Memory B cell (primary cell): ENCODE results near the gene XAB2.
A peak's percentile ranks its signal among the peaks of the same experiment; 100 is the strongest.

ENCODE experiments used
- ATAC-seq: fragments of 150-1000 bp; cut with Tn5 transposase; 2 replicates; pipeline ENCODE4 v1.10.0; 2021; ENCODE audit warnings: low read depth, mild to moderate bottlenecking, moderate library complexity
- DNase-seq, 2 donors: peaks; one replicate each; pipeline ENCODE4 v3.0.0; 2022; ENCODE audit warnings: low spot score in 2 of 2
- H3K27ac Mint-ChIP-seq: one replicate; pipeline ENCODE4 v1.8.0; 2022; ENCODE audit warnings: mild to moderate bottlenecking, moderate library complexity, mixed read lengths
- H3K27me3 Mint-ChIP-seq: one replicate; pipeline ENCODE4 v1.8.0; 2022; ENCODE audit warnings: mixed read lengths
- H3K36me3 Mint-ChIP-seq: one replicate; pipeline ENCODE4 v1.8.0; 2022; ENCODE audit warnings: mild to moderate bottlenecking, mixed read lengths
- H3K4me1 Mint-ChIP-seq: one replicate; pipeline ENCODE4 v1.8.0; 2022; ENCODE audit warnings: mixed read lengths
- H3K4me3 Mint-ChIP-seq: one replicate; pipeline ENCODE4 v1.8.0; 2022; ENCODE audit warnings: mild to moderate bottlenecking, moderate library complexity, mixed read lengths
- H3K9me3 Mint-ChIP-seq: one replicate; pipeline ENCODE4 v1.8.0; 2022; ENCODE audit warnings: mixed read lengths

The XAB2 gene

DNA sequence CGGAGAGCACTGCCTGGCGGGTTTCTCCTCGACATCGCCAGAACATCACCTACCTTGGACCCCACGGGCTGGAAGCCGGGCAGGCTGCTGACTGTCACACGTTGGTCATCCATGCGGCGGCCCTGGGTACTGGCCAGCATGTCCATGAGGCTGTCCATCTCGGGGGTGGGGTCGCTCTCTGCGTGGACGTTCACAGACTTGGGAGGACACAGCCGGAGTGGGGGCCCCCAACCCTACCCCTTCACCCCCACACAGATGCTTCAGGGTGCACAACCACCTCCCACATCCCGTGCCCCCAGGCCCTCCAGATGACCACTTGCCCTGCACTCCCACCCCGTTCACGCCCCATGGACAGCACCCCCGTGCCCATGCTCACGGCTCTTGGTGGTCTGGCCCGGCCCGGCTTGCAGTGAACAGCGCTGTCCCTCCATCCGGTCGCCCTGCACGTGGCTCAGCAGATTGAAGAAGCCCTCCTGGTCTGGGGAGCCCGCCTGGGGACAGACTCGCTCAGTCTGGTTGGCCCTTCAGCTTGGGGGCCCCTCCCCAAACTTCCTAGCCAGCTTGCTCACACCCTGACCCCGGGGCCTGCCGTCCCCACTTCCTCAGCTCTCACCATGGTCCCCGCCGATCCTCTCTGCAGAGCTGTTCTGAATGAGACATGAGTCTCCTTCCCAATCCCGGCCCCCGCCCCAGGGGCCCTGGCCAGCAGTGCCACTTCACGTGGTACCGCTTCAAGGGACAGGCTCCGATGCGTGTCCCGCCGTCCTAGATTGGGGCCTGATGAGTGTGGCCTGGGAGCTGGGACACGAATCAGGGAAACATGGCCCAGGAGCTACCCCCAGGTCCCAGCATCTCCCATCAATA is 3.2 kb upstream of the XAB2 start:
- H3K9me3 Mint-ChIP-seq, result no peaks in the 10 kb centered on the region
- peaks cover 12% of the 10 kb centered on the region for H3K36me3 Mint-ChIP-seq
- DNase-seq, result no peak
- H3K4me1 Mint-ChIP-seq, result peaks cover 30% of the 10 kb centered on the region
- no peak overlapping the region for H3K27ac Mint-ChIP-seq
- no peaks in the 10 kb centered on the region for H3K27me3 Mint-ChIP-seq
- no peak for ATAC-seq
- H3K4me3 Mint-ChIP-seq, result no peak overlapping the region

DNA sequence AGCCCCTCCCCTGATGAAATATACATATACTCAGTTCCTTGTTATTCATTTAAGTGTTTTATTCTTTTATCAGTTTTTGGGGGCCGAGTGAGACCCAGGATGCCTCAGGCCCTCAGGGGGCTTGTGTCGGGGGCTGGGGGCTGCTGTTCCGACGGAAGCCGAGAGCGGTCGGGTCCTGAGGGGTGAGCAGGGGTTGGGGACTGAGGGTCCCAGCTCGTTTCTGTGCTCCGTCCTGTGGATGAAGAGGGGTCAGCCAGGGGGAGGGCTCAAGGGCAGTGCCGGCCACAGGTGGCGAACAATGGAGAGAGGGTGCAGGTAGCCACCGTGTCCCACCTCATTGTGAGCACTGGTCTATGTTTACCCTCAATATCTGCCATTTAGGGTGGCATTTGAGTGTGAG is 2.2 kb upstream of the XAB2 start:
- Mint-ChIP-seq H3K27ac (no peak overlapping the region), H3K4me1 (peaks cover 31% of the 10 kb centered on the region)

DNA sequence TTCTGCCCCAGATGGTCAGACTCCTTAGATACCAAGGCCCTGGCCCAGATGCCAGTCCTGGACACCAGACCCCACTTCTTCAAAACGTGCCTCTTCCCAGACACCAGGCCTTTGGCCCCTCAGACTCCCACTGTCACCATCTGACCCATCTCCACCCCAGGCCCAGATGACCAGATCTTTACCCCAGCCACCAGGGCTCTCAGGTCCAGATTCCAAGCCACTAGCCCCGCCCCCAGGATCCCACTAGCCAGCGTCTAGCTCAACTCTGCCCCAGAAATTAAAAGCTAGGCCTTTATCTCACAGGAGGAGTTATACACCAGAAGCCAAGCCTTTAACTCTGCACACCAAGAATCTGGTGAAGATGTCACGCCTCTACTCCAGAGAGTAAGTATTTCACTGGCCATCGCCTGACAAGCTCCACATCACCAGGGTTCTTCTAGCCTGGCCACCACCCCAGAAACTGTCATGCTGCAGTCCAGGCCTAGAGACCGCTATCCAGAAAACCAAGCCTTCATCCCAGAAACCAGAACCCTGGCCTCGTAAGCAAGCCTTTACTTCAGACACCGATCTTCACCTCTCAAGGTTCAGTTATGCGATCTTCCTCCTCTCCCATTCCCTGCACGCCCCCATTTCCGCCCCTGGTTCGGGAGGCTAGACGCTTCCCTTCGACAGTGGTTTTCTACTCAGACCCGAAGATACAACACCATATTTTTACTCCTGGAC is 595 bp downstream of the XAB2 start:
- DNase-seq, result no peak
- no peak for ATAC-seq
- no peaks in the 10 kb centered on the region for H3K9me3 Mint-ChIP-seq
- peaks cover 19% of the 10 kb centered on the region for H3K36me3 Mint-ChIP-seq
- H3K4me1 Mint-ChIP-seq, result peaks cover 25% of the 10 kb centered on the region
- no peaks in the 10 kb centered on the region for H3K27me3 Mint-ChIP-seq
- H3K27ac Mint-ChIP-seq, result peak overlapping the region; percentile 98
- peak overlapping the region; percentile 96 for H3K4me3 Mint-ChIP-seq

More for the DNA sequence above, 2.2 kb upstream of the XAB2 start:
- no peak for ATAC-seq
- Mint-ChIP-seq H3K36me3 (peaks cover 15% of the 10 kb centered on the region), H3K27me3 (no peaks in the 10 kb centered on the region), H3K9me3 (no peaks in the 10 kb centered on the region), H3K4me3 (no peak overlapping the region)
- DNase-seq, result no peak

DNA sequence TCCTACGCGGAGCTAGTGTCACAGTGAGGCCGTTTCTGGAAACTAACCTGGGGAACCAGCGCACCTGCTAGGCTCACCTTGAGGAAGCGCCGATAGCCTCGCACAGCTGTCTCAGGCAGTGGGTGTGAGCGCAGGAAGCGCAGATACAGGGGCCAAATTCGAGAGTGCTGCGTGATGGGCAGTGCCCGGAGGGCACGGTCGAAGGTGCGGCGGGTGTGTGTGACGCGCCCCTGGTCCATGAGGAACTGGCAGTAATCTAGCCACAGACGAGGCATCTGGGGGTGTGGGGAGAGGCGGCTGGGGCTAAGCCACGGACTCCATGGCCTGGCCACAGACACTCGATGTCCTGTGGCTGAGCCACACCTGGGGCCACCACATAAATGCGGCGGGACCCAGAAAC is 2.2 kb downstream of the XAB2 start:
- Mint-ChIP-seq H3K9me3 (no peaks in the 10 kb centered on the region), H3K4me1 (peaks cover 27% of the 10 kb centered on the region), H3K27ac (peak overlapping the region; percentile 6), H3K36me3 (peaks cover 21% of the 10 kb centered on the region), H3K27me3 (no peaks in the 10 kb centered on the region), H3K4me3 (no peak overlapping the region)
- ATAC-seq, result no peak
- no peak for DNase-seq

- Mint-ChIP-seq H3K4me1 (peaks cover 27% of the 10 kb centered on the region), H3K27me3 (no peaks in the 10 kb centered on the region), H3K36me3 (peaks cover 23% of the 10 kb centered on the region), H3K4me3 (no peak overlapping the region), H3K27ac (no peak overlapping the region), H3K9me3 (no peaks in the 10 kb centered on the region)
- ATAC-seq (no peak), DNase-seq (no peak)
These were observed 3.5 kb downstream of the XAB2 start for GRCh38 chr19:7625763-7626372.

- peaks cover 25% of the 10 kb centered on the region for H3K36me3 Mint-ChIP-seq
- ATAC-seq, result no peak
- no peaks in the 10 kb centered on the region for H3K27me3 Mint-ChIP-seq
- no peak overlapping the region for H3K4me3 Mint-ChIP-seq
- no peak overlapping the region for H3K27ac Mint-ChIP-seq
- no peaks in the 10 kb centered on the region for H3K9me3 Mint-ChIP-seq
- H3K4me1 Mint-ChIP-seq, result peaks cover 24% of the 10 kb centered on the region
- DNase-seq, result no peak
These were observed 4.5 kb downstream of the XAB2 start for GRCh38 chr19:7624810-7625209.

DNA sequence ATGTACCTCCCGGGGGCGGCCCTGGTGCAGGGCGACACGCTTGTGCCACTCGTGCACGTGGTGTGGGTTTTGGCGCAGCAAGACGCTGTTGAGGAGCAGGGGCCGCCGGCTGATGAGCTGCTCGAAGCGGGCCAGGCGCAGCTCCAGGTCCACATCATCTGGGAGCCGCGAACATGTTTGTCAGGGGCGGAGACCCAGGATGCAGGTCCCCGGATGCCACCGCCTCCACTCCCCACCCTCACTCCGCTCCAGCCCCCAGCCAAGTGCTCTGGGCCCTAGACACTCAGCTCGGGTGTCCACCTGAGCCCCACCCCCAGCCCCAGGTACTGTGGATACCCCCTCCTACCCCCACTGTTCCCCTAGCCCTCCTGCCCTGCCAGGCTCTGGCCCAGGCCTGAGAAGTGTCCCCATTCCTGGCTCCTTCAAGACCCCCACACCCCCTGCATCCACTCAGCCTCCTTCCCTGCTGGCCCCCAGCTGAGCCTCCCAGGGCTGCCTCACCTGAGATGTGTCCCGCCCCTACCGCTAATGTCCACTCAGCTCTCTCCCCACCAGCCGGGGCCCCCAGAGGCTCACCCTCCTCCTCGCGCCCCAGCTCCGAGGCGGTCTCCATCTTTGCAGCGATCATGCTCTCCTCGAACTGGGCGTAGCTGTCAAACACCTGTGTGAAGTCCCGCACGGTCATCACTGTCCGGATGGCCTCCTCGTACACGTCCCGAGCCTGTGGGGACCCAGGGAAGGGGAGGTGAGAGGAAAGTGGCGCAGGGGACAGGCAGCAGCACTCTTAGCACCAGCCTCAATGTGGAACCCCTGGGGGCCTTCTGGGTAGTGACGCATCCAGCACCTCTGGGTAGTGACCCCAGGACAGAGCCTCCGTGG is 5.4 kb downstream of the XAB2 start:
- H3K27me3 Mint-ChIP-seq, result no peaks in the 10 kb centered on the region
- ATAC-seq (no peak), DNase-seq (no peak)
- H3K9me3 Mint-ChIP-seq, result no peaks in the 10 kb centered on the region
- H3K27ac Mint-ChIP-seq, result no peak overlapping the region
- no peak overlapping the region for H3K4me3 Mint-ChIP-seq
- peaks cover 24% of the 10 kb centered on the region for H3K36me3 Mint-ChIP-seq
- peaks cover 17% of the 10 kb centered on the region for H3K4me1 Mint-ChIP-seq

DNA sequence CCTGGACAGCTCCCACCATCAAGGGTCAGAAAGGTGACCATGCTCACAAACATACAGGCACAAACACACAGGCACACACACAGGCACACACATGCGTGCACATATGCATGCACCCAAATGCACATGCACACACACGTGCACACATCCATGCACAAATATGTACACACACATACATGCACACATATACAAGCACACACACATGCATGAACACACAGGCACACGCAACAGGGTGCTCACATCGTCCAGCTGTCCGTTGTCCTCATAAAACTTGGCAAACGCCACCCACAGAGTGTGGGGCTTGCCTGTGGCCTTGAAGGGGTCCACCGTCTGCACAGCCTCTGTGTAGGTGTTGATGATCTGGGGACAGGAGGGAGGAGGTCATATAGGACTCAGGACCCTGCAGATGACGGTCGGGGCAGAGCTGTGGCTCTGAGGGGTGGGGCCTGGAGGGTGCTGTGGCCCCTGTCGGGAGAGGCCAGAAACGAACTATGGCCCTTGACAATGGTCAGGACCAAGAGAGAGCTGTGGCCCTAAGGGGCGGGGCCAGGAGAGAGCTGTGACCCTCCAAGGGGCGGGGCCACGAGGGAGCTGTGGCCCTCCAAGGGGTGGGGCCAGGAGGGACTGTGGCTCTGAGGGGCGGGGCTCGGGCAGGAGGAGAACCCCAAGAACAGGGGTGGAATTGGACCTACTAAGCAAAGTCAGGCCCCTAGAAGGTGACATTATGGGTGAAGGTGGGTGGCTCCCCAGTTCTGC is 6.2 kb downstream of the XAB2 start:
- no peak overlapping the region for H3K4me3 Mint-ChIP-seq
- ATAC-seq, result peak; percentile 32
- H3K9me3 Mint-ChIP-seq, result no peaks in the 10 kb centered on the region
- H3K36me3 Mint-ChIP-seq, result peaks cover 33% of the 10 kb centered on the region
- no peaks in the 10 kb centered on the region for H3K27me3 Mint-ChIP-seq
- no peak overlapping the region for H3K27ac Mint-ChIP-seq
- DNase-seq, result no peak
- peaks cover 10% of the 10 kb centered on the region for H3K4me1 Mint-ChIP-seq

- H3K27me3 Mint-ChIP-seq, result no peaks in the 10 kb centered on the region
- DNase-seq (no peak), ATAC-seq (no peak)
- no peak overlapping the region for H3K4me3 Mint-ChIP-seq
- peaks cover 33% of the 10 kb centered on the region for H3K36me3 Mint-ChIP-seq
- no peak overlapping the region for H3K27ac Mint-ChIP-seq
- H3K9me3 Mint-ChIP-seq, result no peaks in the 10 kb centered on the region
- peaks cover 5% of the 10 kb centered on the region for H3K4me1 Mint-ChIP-seq
These were observed 8.6 kb downstream of the XAB2 start for GRCh38 chr19:7620442-7621412.

DNA sequence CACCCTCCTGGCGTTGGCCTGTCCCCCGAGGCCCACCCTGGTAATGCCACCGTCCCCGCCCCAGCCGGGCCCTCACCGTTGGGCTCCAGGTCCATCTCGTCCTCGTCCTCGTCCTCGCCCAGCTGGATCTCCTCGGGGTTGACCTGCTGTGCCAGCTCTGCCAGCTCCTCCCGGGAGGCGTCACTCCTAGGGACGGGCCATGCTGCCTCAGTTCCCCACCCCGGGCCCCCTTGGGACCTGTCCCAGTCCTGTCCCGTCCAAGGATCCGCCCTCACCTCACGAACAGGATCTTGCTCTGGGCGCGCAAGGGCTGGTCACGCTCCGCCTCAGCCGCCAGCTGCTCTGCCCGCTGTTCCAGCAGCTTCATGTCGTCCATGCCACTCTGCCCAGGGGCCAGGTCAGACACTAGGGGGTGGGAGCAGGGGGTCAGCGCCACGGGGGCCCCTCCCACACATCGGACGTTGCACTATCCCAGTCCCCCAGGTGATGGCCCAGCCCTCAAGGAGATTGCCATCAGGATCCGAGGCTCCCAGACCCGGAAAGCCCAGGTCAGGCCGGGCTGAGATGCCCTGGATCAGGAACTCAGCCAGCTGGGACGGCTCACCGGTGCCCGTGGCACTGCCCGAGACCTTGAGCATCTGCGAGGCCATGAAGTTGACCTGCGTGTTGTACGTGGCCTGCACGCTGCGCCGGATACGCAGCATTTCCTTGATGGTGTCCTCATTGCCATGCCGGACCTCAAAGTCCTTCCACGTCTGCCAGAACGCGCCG is 9.5 kb downstream of the XAB2 start:
- ATAC-seq (no peak), DNase-seq (no peak)
- Mint-ChIP-seq H3K4me1 (peaks cover 3% of the 10 kb centered on the region), H3K4me3 (no peak overlapping the region), H3K27ac (no peak overlapping the region), H3K9me3 (no peaks in the 10 kb centered on the region), H3K36me3 (peaks cover 30% of the 10 kb centered on the region), H3K27me3 (no peaks in the 10 kb centered on the region)

DNA sequence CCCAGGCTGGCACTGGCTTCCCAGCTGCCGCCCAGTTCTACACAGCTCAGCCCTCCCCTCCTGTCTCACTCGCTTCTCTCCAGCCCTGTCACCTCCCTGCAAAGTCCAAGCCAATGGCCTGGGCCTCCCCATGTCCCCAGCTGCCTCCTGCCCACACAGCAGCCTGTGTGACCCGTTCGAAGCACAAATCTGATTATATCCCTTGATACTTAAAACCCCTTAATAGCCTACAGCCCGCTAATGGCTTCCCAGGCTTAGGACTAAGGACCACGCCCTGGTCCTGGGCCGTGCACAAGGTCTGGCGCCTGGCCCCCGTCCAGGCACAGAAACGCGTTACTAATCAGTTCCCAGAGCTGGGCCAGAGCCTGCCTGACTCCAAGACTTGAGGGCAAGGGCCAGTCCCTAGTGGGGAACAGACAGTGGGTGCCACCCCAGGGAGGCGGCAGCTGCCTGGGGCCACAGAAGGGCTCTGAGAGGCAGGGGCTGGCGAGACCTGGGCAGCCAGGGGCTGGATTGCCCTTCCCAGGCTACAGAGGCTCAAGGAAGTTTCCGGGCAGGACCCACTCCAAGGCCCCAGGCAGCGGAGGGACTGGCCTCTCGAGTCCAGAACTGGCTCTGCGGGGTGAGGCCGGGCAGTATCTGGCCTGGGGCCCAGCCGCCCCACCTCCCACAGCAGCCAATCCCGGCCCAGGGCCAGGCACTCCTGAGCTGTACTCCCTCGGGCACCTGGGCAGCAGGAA is 10.4 kb downstream of the XAB2 start:
- peak overlapping the region; percentile 79 for H3K27ac Mint-ChIP-seq

More for the DNA sequence above, 10.4 kb downstream of the XAB2 start:
- peaks cover 27% of the 10 kb centered on the region for H3K36me3 Mint-ChIP-seq
- no peak overlapping the region for H3K4me3 Mint-ChIP-seq
- peaks cover 3% of the 10 kb centered on the region for H3K4me1 Mint-ChIP-seq
- DNase-seq, result no peak
- no peaks in the 10 kb centered on the region for H3K27me3 Mint-ChIP-seq
- no peaks in the 10 kb centered on the region for H3K9me3 Mint-ChIP-seq
- ATAC-seq, result no peak
